Measurements from ENCODE around the gene CD19. TPM values are rescaled to one million over a fixed set of nuclear protein-coding genes. Genes with fewer than 3 reads are reported as not detected.

CD19 gene
- total and polyA plus RNA-seq, 2 of the 8 experiments (the other 6 are each of a cell fraction or from before 2014, with no cell fraction given), result 0.57 to 0.65 TPM

GRCh38 chr16:28925386-28926228 is 6.2 kb upstream of the CD19 start (continued):
- no peak for TF ChIP-seq CHD7 (IDR thresholded peaks at IDR 0.05; ENCODE audit: insufficient replicate concordance, low read length)
- peak; percentile 87 for TF ChIP-seq TAF1 (IDR thresholded peaks at IDR 0.05; ENCODE audit: low read depth, low read length)
- TF ChIP-seq CHD2 (IDR thresholded peaks at IDR 0.05; ENCODE audit: low read length), result no peak
- peak; percentile 57 for TF ChIP-seq TAF7 (optimal IDR thresholded peaks at IDR 0.05; ENCODE audit: borderline replicate concordance, low read depth, low read length)
- 0 out of 2 replicates have a peak, but pooled peaks have one; percentile 32 for TF ChIP-seq YY1 (IDR thresholded peaks at IDR 0.05; ENCODE audit: low read depth, low read length)
- no peak for TF ChIP-seq SIX5 (IDR thresholded peaks at IDR 0.05; ENCODE audit: low read depth, low read length)
- TF ChIP-seq ASH2L (IDR thresholded peaks at IDR 0.05; ENCODE audit: low read length), result peak; percentile 85
- TF ChIP-seq RBBP5 (IDR thresholded peaks at IDR 0.05; ENCODE audit: borderline replicate concordance, low read depth, low read length), result 0 out of 2 replicates have a peak, but pooled peaks have one; percentile 75
- TF ChIP-seq EGR1 (IDR thresholded peaks at IDR 0.05; ENCODE audit: borderline replicate concordance, low read depth, low read length), result no peak
- peak; percentile 39; the same call in 1 of the 2 replicates for TF ChIP-seq TBP (IDR thresholded peaks at IDR 0.05; ENCODE audit: low read depth, low read length)

Data from H1 (cell line).